HUES64 (cell line): ENCODE results near the gene RMI2.

ENCODE experiments used
- H3K27ac ChIP-seq: 2 replicates; pipeline ENCODE4 v1.7.0; 2013; ENCODE audit warnings: low read depth, low read length, inconsistent platforms
- H3K27me3 ChIP-seq: 2 replicates; pipeline ENCODE4 v1.6.1; 2013; ENCODE audit warnings: mild to moderate bottlenecking, low read length; ENCODE audit not compliant: insufficient read depth
- H3K36me3 ChIP-seq: 2 replicates; pipeline ENCODE4 v1.6.1; 2013; ENCODE audit warnings: mild to moderate bottlenecking, low read length; ENCODE audit not compliant: insufficient read depth
- H3K4me1 ChIP-seq: 2 replicates; pipeline ENCODE4 v1.6.1; 2013; ENCODE audit warnings: mild to moderate bottlenecking, low read length, moderate library complexity; ENCODE audit not compliant: insufficient read depth
- H3K4me3 ChIP-seq: 2 replicates; pipeline ENCODE4 v1.5.1; 2013; ENCODE audit warnings: mild to moderate bottlenecking, low read length, moderate library complexity
- H3K9ac ChIP-seq: 2 replicates; pipeline ENCODE4 v1.6.1; 2013; ENCODE audit warnings: mild to moderate bottlenecking, low read depth, low read length
- H3K9me3 ChIP-seq: 2 replicates; pipeline ENCODE4 v1.6.1; 2013; ENCODE audit warnings: low read depth, low read length; ENCODE audit not compliant: insufficient read depth
- WGBS: fragments of 150-250, 120-280 bp; methylation state at CpG from one replicate; pipeline ENCODE4 v1.1.7; 2013; ENCODE audit warnings: missing lambda C conversion rate; 5-methylcytosine and 5-hydroxymethylcytosine counted together

RMI2 gene

DNA sequence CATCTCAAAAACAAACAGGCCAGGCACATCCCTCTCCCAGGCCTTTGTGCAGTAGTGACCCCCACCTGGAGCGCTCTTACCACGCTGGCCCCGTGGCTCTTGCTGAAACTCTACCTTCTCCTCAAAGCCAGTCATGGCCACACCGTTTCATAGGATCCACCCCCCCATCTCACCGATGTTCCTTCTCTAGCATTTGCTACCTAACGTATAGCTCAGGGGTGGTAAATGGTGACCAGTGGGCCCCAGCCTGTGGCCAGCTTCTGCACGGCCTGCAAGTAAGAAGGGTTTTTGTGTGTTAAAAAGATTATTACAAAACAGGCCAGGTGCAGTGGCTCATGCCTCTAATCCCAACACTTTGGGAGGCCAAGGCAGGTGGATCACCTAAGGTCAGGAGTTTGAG, 43.8 kb downstream of the RMI2 start:
- H3K36me3 ChIP-seq: no peaks in the 10 kb centered on the region
- no peak overlapping the region for H3K27ac ChIP-seq
- no peaks in the 10 kb centered on the region for H3K27me3 ChIP-seq
- WGBS: 72% methylated on average over 7 of the region's 7 CpGs
- no peaks in the 10 kb centered on the region for H3K9me3 ChIP-seq
- H3K4me1 ChIP-seq: peaks cover 19% of the 10 kb centered on the region
- no peak overlapping the region for H3K9ac ChIP-seq
- H3K4me3 ChIP-seq: no peak overlapping the region

- H3K36me3 ChIP-seq: no peaks in the 10 kb centered on the region
- no peak overlapping the region for H3K27ac ChIP-seq
- H3K4me1 ChIP-seq: peaks cover 19% of the 10 kb centered on the region
- H3K9ac ChIP-seq: no peak overlapping the region
- H3K4me3 ChIP-seq: no peak overlapping the region
- no peaks in the 10 kb centered on the region for H3K9me3 ChIP-seq
- 88% methylated on average over 27 of the region's 27 CpGs for WGBS
- H3K27me3 ChIP-seq: no peaks in the 10 kb centered on the region
Measured at GRCh38 chr16:11389631-11390565, 44.6 kb downstream of the RMI2 start.

GRCh38 chr16:11390573-11391495, 45.6 kb downstream of the RMI2 start:
- Histone ChIP-seq H3K27ac (0 out of 2 replicates have a peak overlapping the region, but pooled peaks have one; percentile 19), H3K9me3 (no peaks in the 10 kb centered on the region), H3K9ac (no peak overlapping the region), H3K27me3 (no peaks in the 10 kb centered on the region), H3K36me3 (no peaks in the 10 kb centered on the region), H3K4me1 (peaks cover 19% of the 10 kb centered on the region), H3K4me3 (no peak overlapping the region)
- 53% methylated on average over 15 of the region's 15 CpGs for WGBS

DNA sequence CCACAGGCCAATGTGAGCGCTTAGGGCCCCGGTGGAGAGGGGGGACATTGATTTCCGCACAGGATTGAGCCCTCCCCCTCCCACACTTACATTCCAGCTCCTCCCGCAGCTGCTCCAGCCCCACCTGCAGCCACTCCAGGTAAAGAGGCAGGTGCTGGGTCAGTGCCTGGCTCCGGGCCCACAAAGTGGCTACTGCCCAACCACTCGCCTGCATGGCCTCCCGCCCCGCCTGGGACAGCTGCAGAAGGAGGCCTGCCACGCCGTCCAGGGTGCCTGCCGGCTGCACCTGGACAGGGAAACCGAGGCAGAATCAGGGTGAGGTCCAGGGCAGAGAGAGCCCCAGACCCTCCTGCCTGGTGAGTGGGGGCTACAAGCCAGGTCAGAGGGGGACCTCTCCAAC, 46.3 kb downstream of the RMI2 start:
- H3K27me3 ChIP-seq: no peaks in the 10 kb centered on the region
- WGBS: 68% methylated on average over 12 of the region's 12 CpGs

GRCh38 chr16:11392041-11392581, 46.9 kb downstream of the RMI2 start:
- no peak overlapping the region for H3K4me3 ChIP-seq
- 91% methylated on average over 19 of the region's 19 CpGs for WGBS
- H3K27ac ChIP-seq: no peak overlapping the region
- H3K27me3 ChIP-seq: no peaks in the 10 kb centered on the region
- H3K9me3 ChIP-seq: no peaks in the 10 kb centered on the region
- no peak overlapping the region for H3K9ac ChIP-seq
- peaks cover 19% of the 10 kb centered on the region for H3K4me1 ChIP-seq
- no peaks in the 10 kb centered on the region for H3K36me3 ChIP-seq

More for the DNA sequence above, 46.3 kb downstream of the RMI2 start:
- Histone ChIP-seq H3K36me3 (no peaks in the 10 kb centered on the region), H3K4me3 (no peak overlapping the region), H3K9me3 (no peaks in the 10 kb centered on the region), H3K27ac (0 out of 2 replicates have a peak overlapping the region, but pooled peaks have one; percentile 19), H3K4me1 (peaks cover 19% of the 10 kb centered on the region), H3K9ac (no peak overlapping the region)

DNA sequence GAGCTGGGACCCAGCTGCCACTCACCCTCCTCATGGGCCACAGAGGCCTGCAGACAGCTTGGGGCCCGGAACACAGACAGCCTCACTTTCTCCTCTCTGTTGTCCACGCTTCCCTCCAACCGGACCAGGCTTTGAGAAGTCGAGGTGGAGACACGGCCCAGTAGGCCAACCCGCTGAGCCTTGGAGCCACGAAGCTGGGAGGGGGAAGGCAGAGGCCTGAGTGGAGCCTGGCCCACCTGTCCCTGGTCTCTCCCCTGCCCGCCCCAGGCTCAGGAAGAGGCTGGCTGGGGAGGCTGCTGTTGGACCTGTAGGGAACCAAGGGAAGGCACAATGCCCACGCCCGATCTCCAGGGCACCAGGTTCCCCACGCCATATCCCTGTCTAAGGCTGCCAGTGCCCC, 48.1 kb downstream of the RMI2 start:
- Histone ChIP-seq H3K9me3 (no peaks in the 10 kb centered on the region), H3K27me3 (no peaks in the 10 kb centered on the region), H3K27ac (no peak overlapping the region), H3K36me3 (no peaks in the 10 kb centered on the region), H3K9ac (no peak overlapping the region), H3K4me3 (no peak overlapping the region), H3K4me1 (peaks cover 16% of the 10 kb centered on the region)
- 94% methylated on average over 11 of the region's 11 CpGs for WGBS

DNA sequence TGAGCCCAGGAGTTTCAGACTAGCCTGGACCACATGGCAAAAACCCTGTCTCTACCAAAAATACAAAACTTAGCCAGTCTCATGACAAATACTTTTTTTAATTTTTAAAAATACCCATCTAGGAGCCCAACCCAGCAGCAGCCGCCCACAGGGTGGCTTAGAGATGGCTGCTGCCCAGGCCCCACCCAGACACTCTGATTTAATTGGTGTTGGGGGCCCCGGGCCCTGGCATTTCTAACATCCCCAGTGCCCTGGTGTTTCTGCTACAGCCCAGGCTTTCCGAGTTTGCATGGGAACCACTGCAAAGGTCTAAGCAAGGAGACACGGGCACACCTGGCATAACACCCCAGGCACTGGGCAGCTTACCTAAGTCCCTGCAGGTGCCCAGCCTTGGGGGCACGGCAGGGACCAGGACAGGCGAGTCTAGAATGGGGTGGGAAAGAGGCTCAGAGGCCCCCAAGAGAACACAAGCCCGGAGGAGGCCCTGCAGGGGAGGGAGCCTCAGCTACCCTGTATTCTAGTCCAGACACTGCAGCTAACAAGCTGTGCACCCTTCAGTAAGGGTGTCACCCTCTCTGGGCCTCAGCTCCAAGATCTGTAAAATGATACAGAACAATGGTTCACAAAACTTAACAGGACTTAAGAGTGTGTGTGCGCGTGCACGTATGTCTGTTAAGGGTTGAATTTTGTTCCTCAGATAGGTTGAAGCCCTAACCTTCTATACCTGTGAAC, 48.8 kb downstream of the RMI2 start:
- H3K27me3 ChIP-seq: no peaks in the 10 kb centered on the region

DNA sequence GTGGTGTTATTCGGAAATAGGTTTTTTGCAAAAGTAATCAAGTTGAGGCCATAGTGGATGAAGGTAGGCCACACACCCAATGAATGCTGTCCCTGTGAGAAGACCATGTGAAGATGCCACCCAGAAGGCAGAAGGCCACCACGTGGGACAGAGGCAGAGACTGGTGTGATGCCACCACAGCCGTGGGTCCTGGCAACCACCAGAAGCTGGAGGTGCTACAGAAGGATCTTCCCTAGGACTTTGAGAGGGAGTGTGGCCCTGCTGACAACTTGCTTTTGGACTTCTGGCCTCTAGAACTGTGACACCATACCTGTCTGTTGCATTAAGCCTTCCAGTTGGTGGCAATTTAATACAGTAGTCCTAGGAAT, 49.3 kb downstream of the RMI2 start:
- 86% methylated on average over 3 of the region's 3 CpGs for WGBS
- H3K27ac ChIP-seq: no peak overlapping the region
- peaks cover 11% of the 10 kb centered on the region for H3K4me1 ChIP-seq

More for the DNA sequence above, 48.8 kb downstream of the RMI2 start:
- Histone ChIP-seq H3K27ac (no peak overlapping the region), H3K36me3 (no peaks in the 10 kb centered on the region), H3K9ac (no peak overlapping the region), H3K4me3 (no peak overlapping the region), H3K9me3 (no peaks in the 10 kb centered on the region), H3K4me1 (peaks cover 12% of the 10 kb centered on the region)
- 92% methylated on average over 10 of the region's 10 CpGs for WGBS

GRCh38 chr16:11395008-11395948, 50.0 kb downstream of the RMI2 start:
- Histone ChIP-seq H3K9me3 (no peaks in the 10 kb centered on the region), H3K9ac (no peak overlapping the region), H3K4me1 (peaks cover 11% of the 10 kb centered on the region), H3K27me3 (no peaks in the 10 kb centered on the region), H3K36me3 (no peaks in the 10 kb centered on the region), H3K27ac (no peak overlapping the region), H3K4me3 (no peak overlapping the region)
- 81% methylated on average over 22 of the region's 22 CpGs for WGBS

More for the DNA sequence above, 49.3 kb downstream of the RMI2 start:
- Histone ChIP-seq H3K9ac (no peak overlapping the region), H3K9me3 (no peaks in the 10 kb centered on the region), H3K27me3 (no peaks in the 10 kb centered on the region), H3K36me3 (no peaks in the 10 kb centered on the region), H3K4me3 (no peak overlapping the region)

DNA sequence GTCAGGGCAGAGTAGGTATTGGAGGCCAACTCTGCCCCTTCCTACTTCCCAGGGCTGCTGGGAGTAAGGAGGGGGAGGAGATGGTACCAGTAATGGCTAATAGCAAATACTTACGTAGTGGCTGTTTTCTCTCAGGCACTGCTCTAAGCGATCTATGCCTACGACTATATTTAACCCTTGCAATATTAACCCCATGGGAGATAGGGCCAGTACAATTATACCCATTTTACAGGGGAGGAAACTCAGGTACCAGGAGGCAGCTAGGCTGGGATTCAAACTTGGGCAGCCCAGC, 50.6 kb downstream of the RMI2 start:
- Histone ChIP-seq H3K9ac (no peak overlapping the region), H3K4me1 (peaks cover 6% of the 10 kb centered on the region), H3K36me3 (no peaks in the 10 kb centered on the region), H3K4me3 (no peak overlapping the region), H3K27ac (no peak overlapping the region), H3K9me3 (no peaks in the 10 kb centered on the region), H3K27me3 (no peaks in the 10 kb centered on the region)
- WGBS: 42% methylated on average over 3 of the region's 3 CpGs
